ENCODE results near the gene SPDYC.

GRCh38 chr11:65159012-65159411 lies 11.0 kb upstream of the SPDYC start:
- no peak for TF ChIP-seq EZH2 (IDR thresholded peaks at IDR 0.05; ENCODE audit: low read length, missing control alignments)
- TF ChIP-seq, protein P1, sequence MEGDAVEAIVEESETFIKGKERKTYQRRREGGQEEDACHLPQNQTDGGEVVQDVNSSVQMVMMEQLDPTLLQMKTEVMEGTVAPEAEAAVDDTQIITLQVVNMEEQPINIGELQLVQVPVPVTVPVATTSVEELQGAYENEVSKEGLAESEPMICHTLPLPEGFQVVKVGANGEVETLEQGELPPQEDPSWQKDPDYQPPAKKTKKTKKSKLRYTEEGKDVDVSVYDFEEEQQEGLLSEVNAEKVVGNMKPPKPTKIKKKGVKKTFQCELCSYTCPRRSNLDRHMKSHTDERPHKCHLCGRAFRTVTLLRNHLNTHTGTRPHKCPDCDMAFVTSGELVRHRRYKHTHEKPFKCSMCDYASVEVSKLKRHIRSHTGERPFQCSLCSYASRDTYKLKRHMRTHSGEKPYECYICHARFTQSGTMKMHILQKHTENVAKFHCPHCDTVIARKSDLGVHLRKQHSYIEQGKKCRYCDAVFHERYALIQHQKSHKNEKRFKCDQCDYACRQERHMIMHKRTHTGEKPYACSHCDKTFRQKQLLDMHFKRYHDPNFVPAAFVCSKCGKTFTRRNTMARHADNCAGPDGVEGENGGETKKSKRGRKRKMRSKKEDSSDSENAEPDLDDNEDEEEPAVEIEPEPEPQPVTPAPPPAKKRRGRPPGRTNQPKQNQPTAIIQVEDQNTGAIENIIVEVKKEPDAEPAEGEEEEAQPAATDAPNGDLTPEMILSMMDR (conservative IDR thresholded peaks at IDR 0.05 in 1 of 2, IDR thresholded peaks at IDR 0.05 in 1 of 2; ENCODE audit: low read depth in 1 of 2, low read length in 2 of 2) = no peak

Measured in fibroblast of lung (primary cell).